Astrocyte of the hippocampus (primary cell): ENCODE results near the gene ARHGAP4.

Experiments used
- DNase-seq: peaks from one replicate; pipeline ENCODE4 v3.0.0; 2011; ENCODE audit warnings: low read depth, low spot score

Gene ARHGAP4

GRCh38 chrX:153882086-153882498 lies 44.0 kb downstream of the ARHGAP4 start:
- DNase-seq, result no peak

- DNase-seq, result no peak
Measured at GRCh38 chrX:153881281-153881680, 44.8 kb downstream of the ARHGAP4 start.

- no peak for DNase-seq
Measured at GRCh38 chrX:153880440-153880815, 45.6 kb downstream of the ARHGAP4 start.

GRCh38 chrX:153879741-153880439 lies 46.2 kb downstream of the ARHGAP4 start:
- DNase-seq, result no peak

GRCh38 chrX:153878969-153879653 lies 47.0 kb downstream of the ARHGAP4 start:
- DNase-seq, result no peak

- no peak for DNase-seq
Measured at GRCh38 chrX:153878345-153878744, 47.7 kb downstream of the ARHGAP4 start.

GRCh38 chrX:153877571-153878261 lies 48.3 kb downstream of the ARHGAP4 start:
- DNase-seq, result no peak

- no peak for DNase-seq
Measured at GRCh38 chrX:153876112-153876491, 50.0 kb downstream of the ARHGAP4 start.

GRCh38 chrX:153875391-153876111 lies 50.5 kb downstream of the ARHGAP4 start:
- DNase-seq, result peak; percentile 65

GRCh38 chrX:153874366-153875125 lies 51.5 kb downstream of the ARHGAP4 start:
- DNase-seq, result no peak

- no peak for DNase-seq
Measured at GRCh38 chrX:153874085-153874365, 52.0 kb downstream of the ARHGAP4 start.

GRCh38 chrX:153873282-153874084 lies 52.6 kb downstream of the ARHGAP4 start:
- no peak for DNase-seq

- DNase-seq, result no peak
Measured at GRCh38 chrX:153871946-153872878, 53.9 kb downstream of the ARHGAP4 start.

GRCh38 chrX:153871451-153871850 lies 54.6 kb downstream of the ARHGAP4 start:
- no peak for DNase-seq

- DNase-seq, result no peak
Measured at GRCh38 chrX:153870791-153871360, 55.2 kb downstream of the ARHGAP4 start.

- DNase-seq, result no peak
Measured at GRCh38 chrX:153870288-153870690, 55.8 kb downstream of the ARHGAP4 start.

- no peak for DNase-seq
Measured at GRCh38 chrX:153869473-153870287, 56.4 kb downstream of the ARHGAP4 start.
